Smooth muscle cell (in vitro differentiated cells): Measurements from ENCODE around the gene HBQ1. TPM values are rescaled to one million over a fixed set of nuclear protein-coding genes. Genes with fewer than 3 reads are reported as not detected.
"Not testable (repeated sequence)": the region's sequence is repeated elsewhere in the genome, so short reads cannot be mapped to it uniquely, and the experiment has no call there.

Experiments
- DNase-seq: peaks from one replicate; lab custom pipeline; 2025; ENCODE audit not compliant: unreplicated experiment; lab: John Stamatoyannopoulos, UW
- H2AFZ ChIP-seq: fragments of 200-600 bp; sonication (generic); 2 replicates; pipeline ENCODE4 v1.6.0; 2016; ENCODE audit warnings: antibody characterized with exemption, low read depth, mild to moderate bottlenecking
- H3F3A ChIP-seq: fragments of 200-600 bp; sonication (generic); 2 replicates; pipeline ENCODE4 v1.6.0; 2017; ENCODE audit warnings: antibody characterized with exemption, low read depth
- H3K27ac ChIP-seq: fragments of 200-600 bp; sonication (generic); 2 replicates; pipeline ENCODE4 v1.5.1; 2016; ENCODE audit warnings: low read depth, mild to moderate bottlenecking
- H3K27me3 ChIP-seq: fragments of 200-600 bp; sonication (generic); 2 replicates; pipeline ENCODE4 v1.6.1; 2016; ENCODE audit warnings: low read depth, mild to moderate bottlenecking
- H3K36me3 ChIP-seq: fragments of 200-600 bp; sonication (generic); 2 replicates; pipeline ENCODE4 v1.5.1; 2016; ENCODE audit warnings: low read depth
- H3K4me1 ChIP-seq: fragments of 200-600 bp; sonication (generic); 2 replicates; pipeline ENCODE4 v1.5.1; 2016; ENCODE audit warnings: low read depth
- H3K4me2 ChIP-seq: fragments of 200-600 bp; sonication (generic); 2 replicates; pipeline ENCODE4 v1.6.0; 2016; ENCODE audit warnings: mild to moderate bottlenecking
- H3K4me3 ChIP-seq: fragments of 200-600 bp; sonication (generic); 2 replicates; pipeline ENCODE4 v1.5.1; 2016; ENCODE audit warnings: mild to moderate bottlenecking
- H3K79me2 ChIP-seq: fragments of 200-600 bp; sonication (generic); 2 replicates; pipeline ENCODE4 v1.6.0; 2016; ENCODE audit warnings: low read depth, mild to moderate bottlenecking
- H3K9ac ChIP-seq: fragments of 200-600 bp; sonication (generic); 2 replicates; pipeline ENCODE4 v1.6.0; 2016; ENCODE audit warnings: low read depth
- H3K9me3 ChIP-seq: fragments of 200-600 bp; sonication (generic); replicated peaks from 2 replicates; pipeline ENCODE4 v1.5.1; 2016; ENCODE audit warnings: low read depth
- H4K20me1 ChIP-seq: fragments of 200-600 bp; sonication (generic); 2 replicates; pipeline ENCODE4 v1.6.0; 2016; ENCODE audit warnings: low read depth
- CTCF ChIP-seq: fragments of 200-600 bp; sonication (generic); IDR thresholded peaks from 2 replicates; pipeline ENCODE4 v1.5.1; 2017; ENCODE audit warnings: borderline replicate concordance, mild to moderate bottlenecking, antibody characterized with exemption; ENCODE audit not compliant: insufficient read depth, poor library complexity, severe bottlenecking
- WGBS: methylation state at CpG from one replicate; pipeline ENCODE4 v1.1.7; 2016; ENCODE audit warnings: low lambda C conversion rate; 5-methylcytosine and 5-hydroxymethylcytosine counted together
- polyA plus RNA-seq: library from polyadenylated mRNA; unstranded; fragments of >200 nt; fragmentation: Nextera tagmentation; extraction: Ambion mirVana; gene quantifications from 2 replicates; pipeline ENCODE4 v1.2.1, GENCODE V29; 2016
- total RNA-seq: library from RNA; depleted of rRNA; stranded (reverse); fragments of >200 nt; gene quantifications from 2 replicates; pipeline ENCODE4 v1.2.3, GENCODE V29; 2014

Gene HBQ1
- total and polyA plus RNA-seq, 2 experiments from 2014 or later: not detected

- 66% methylated on average over 12 of the region's 18 CpGs for WGBS
- Histone ChIP-seq H4K20me1 (no peaks in the 10 kb centered on the region), H3K27ac (no peak overlapping the region), H3K4me2 (no peak overlapping the region), H3K27me3 (peaks cover 57% of the 10 kb centered on the region), H3K9ac (no peak overlapping the region), H2AFZ (no peak overlapping the region), H3K9me3 (no peaks in the 10 kb centered on the region), H3K36me3 (no peaks in the 10 kb centered on the region), H3K4me3 (no peak overlapping the region), H3K4me1 (peaks cover 5% of the 10 kb centered on the region), H3K79me2 (no peaks in the 10 kb centered on the region), H3F3A (no peaks in the 10 kb centered on the region)
- DNase-seq: no peak
- TF ChIP-seq CTCF: no peak
These were observed 19.5 kb upstream of the HBQ1 start for GRCh38 chr16:160691-161190.

- Histone ChIP-seq H3K4me3 (no peak overlapping the region), H3K4me1 (peaks cover 5% of the 10 kb centered on the region), H3K4me2 (no peak overlapping the region), H3K27me3 (peaks cover 60% of the 10 kb centered on the region), H3K9me3 (no peaks in the 10 kb centered on the region), H4K20me1 (no peaks in the 10 kb centered on the region), H2AFZ (no peak overlapping the region), H3K36me3 (no peaks in the 10 kb centered on the region), H3K79me2 (no peaks in the 10 kb centered on the region), H3K27ac (no peak overlapping the region), H3F3A (no peaks in the 10 kb centered on the region), H3K9ac (no peak overlapping the region)
- WGBS: 90% methylated on average over 13 of the region's 13 CpGs
- no peak for TF ChIP-seq CTCF
- no peak for DNase-seq
These were observed 17.8 kb upstream of the HBQ1 start for GRCh38 chr16:162271-162991.

- H3K9ac ChIP-seq, H4K20me1 ChIP-seq, H3K36me3 ChIP-seq, H3K27ac ChIP-seq, DNase-seq, H3K79me2 ChIP-seq, H2AFZ ChIP-seq, H3F3A ChIP-seq, H3K9me3 ChIP-seq, H3K4me3 ChIP-seq, H3K4me1 ChIP-seq, H3K4me2 ChIP-seq: not testable (repeated sequence)
- H3K27me3 ChIP-seq: peaks cover 61% of the 10 kb centered on the region
- WGBS: no CpG with 5 or more reads among the region's 10 CpGs
These were observed 17.1 kb upstream of the HBQ1 start for GRCh38 chr16:163139-163538.

GRCh38 chr16:163696-164095, 16.6 kb upstream of the HBQ1 start:
- H4K20me1 ChIP-seq, H3K79me2 ChIP-seq, H3K4me1 ChIP-seq, H3K4me2 ChIP-seq, H2AFZ ChIP-seq, H3K4me3 ChIP-seq, H3K36me3 ChIP-seq, DNase-seq, H3K9ac ChIP-seq, H3K27ac ChIP-seq, H3K9me3 ChIP-seq, H3F3A ChIP-seq: not testable (repeated sequence)
- 40% methylated on average over 1 of the region's 3 CpGs for WGBS
- H3K27me3 ChIP-seq: peaks cover 62% of the 10 kb centered on the region

GRCh38 chr16:164134-164823, 16.0 kb upstream of the HBQ1 start:
- peaks cover 63% of the 10 kb centered on the region for H3K27me3 ChIP-seq
- not testable (repeated sequence) for H3K4me1 ChIP-seq, H3K4me3 ChIP-seq, H4K20me1 ChIP-seq, H3K36me3 ChIP-seq, H3K79me2 ChIP-seq, H3K9ac ChIP-seq, H2AFZ ChIP-seq, H3K4me2 ChIP-seq, DNase-seq, H3F3A ChIP-seq, H3K9me3 ChIP-seq, H3K27ac ChIP-seq
- no CpG with 5 or more reads among the region's 80 CpGs for WGBS
